GM23248 (cell line): Measurements from ENCODE around the gene DSE. TPM values are rescaled to one million over a fixed set of nuclear protein-coding genes. Genes with fewer than 3 reads are reported as not detected.

ENCODE experiments used
- DNase-seq: peaks from one replicate; pipeline ENCODE4 v3.0.0-alpha.2; 2015
- H2AFZ ChIP-seq: fragments of 200-600 bp; sonication (generic); 2 replicates; pipeline ENCODE4 v1.6.1; 2016; ENCODE audit warnings: antibody characterized with exemption
- H3F3A ChIP-seq: fragments of 200-600 bp; sonication (generic); 2 replicates; pipeline ENCODE4 v1.6.1; 2016; ENCODE audit warnings: mild to moderate bottlenecking, antibody characterized with exemption, mixed run types; ENCODE audit not compliant: insufficient read depth
- H3K27ac ChIP-seq: fragments of 200-600 bp; sonication (generic); 2 replicates; pipeline ENCODE4 v1.5.1; 2016; ENCODE audit warnings: mild to moderate bottlenecking
- H3K27me3 ChIP-seq: fragments of 200-600 bp; sonication (generic); replicated peaks from 2 replicates; pipeline ENCODE4 v1.6.1; 2016; ENCODE audit warnings: mild to moderate bottlenecking; ENCODE audit not compliant: insufficient read depth
- H3K36me3 ChIP-seq: fragments of 200-600 bp; sonication (generic); 2 replicates; pipeline ENCODE4 v1.6.1; 2016; ENCODE audit warnings: low read depth, mild to moderate bottlenecking
- H3K4me1 ChIP-seq: fragments of 200-600 bp; sonication (generic); 2 replicates; pipeline ENCODE4 v1.6.1; 2016; ENCODE audit warnings: mild to moderate bottlenecking; ENCODE audit not compliant: insufficient read depth
- H3K4me2 ChIP-seq: fragments of 200-600 bp; sonication (generic); one replicate; pipeline ENCODE4 v1.6.1; 2016; ENCODE audit warnings: mild to moderate bottlenecking; ENCODE audit not compliant: unreplicated experiment
- H3K4me3 ChIP-seq: fragments of 200-600 bp; sonication (generic); 2 replicates; pipeline ENCODE4 v1.5.1; 2016; ENCODE audit warnings: mild to moderate bottlenecking
- H3K79me2 ChIP-seq: fragments of 200-600 bp; sonication (generic); 2 replicates; pipeline ENCODE4 v1.6.1; 2016; ENCODE audit warnings: mild to moderate bottlenecking; ENCODE audit not compliant: insufficient read depth
- H3K9ac ChIP-seq: fragments of 200-600 bp; sonication (generic); 2 replicates; pipeline ENCODE4 v1.6.1; 2016; ENCODE audit warnings: mild to moderate bottlenecking
- H3K9me2 ChIP-seq: fragments of 200-600 bp; sonication (generic); 2 replicates; pipeline ENCODE4 v1.6.1; 2016; ENCODE audit warnings: mixed run types, mild to moderate bottlenecking, moderate library complexity; ENCODE audit not compliant: insufficient read depth
- H3K9me3 ChIP-seq: fragments of 200-600 bp; sonication (generic); one replicate; pipeline ENCODE4 v1.6.1; 2017; ENCODE audit warnings: low read depth
- H4K20me1 ChIP-seq: fragments of 200-600 bp; sonication (generic); 2 replicates; pipeline ENCODE4 v1.6.0; 2016; ENCODE audit not compliant: insufficient read depth
- EZH2 ChIP-seq: fragments of 200-600 bp; sonication (generic); IDR thresholded peaks from 2 replicates; pipeline ENCODE4 v1.6.1; 2018; ENCODE audit warnings: antibody characterized with exemption, mild to moderate bottlenecking; ENCODE audit not compliant: insufficient read depth, poor library complexity, severe bottlenecking
- EZH2phosphoT487 ChIP-seq: fragments of 200-600 bp; sonication (generic); IDR thresholded peaks from 2 replicates; pipeline ENCODE4 v1.6.1; 2018; ENCODE audit warnings: antibody characterized with exemption, moderate library complexity, mild to moderate bottlenecking, low read depth; ENCODE audit not compliant: insufficient read depth
- WGBS, 2 experiments: methylation state at CpG; one replicate each; pipeline ENCODE4 v1.1.6; 2015 to 2017; ENCODE audit warnings: low lambda C conversion rate in 2 of 2, low coverage in 1 of 2; ENCODE audit errors: missing lambda C conversion rate in 2 of 2; 5-methylcytosine and 5-hydroxymethylcytosine counted together
- in situ Hi-C: fragments of 300-500 bp; cut with MboI; formaldehyde crosslinking; loops from 2 replicates; pipeline ENCODE4 v1.15.0; 2020
- polyA plus RNA-seq: library from polyadenylated mRNA; unstranded; fragments of >200 nt; fragmentation: Nextera tagmentation; extraction: Ambion mirVana; gene quantifications from 2 replicates; pipeline ENCODE4 v1.2.1, GENCODE V29; 2016
- total RNA-seq: library from RNA; depleted of rRNA; stranded (reverse); fragments of >200 nt; shearing (Covaris generic); gene quantifications from 2 replicates; pipeline ENCODE4 v1.2.3, GENCODE V29; 2014

DSE gene
- total and polyA plus RNA-seq, 2 experiments from 2014 or later, result 42.7 to 83.9 TPM

DNA sequence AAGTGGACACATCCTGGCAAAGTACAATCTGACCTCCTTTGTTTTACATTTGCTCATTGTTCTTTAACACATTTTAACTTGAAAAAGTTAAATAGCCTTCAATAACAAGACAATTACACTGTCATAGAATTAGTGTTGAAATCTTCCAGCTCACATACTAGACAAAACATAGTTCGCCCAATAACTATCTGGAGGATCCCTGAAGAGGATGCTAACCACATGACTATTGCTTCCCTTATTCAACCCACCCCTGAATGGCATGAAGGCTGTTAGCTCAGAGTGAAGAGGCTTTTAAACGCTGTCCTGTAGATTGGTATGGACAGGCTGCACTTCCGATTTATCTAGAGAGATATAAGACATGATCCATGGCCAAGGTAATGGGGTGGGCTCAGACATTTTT lies 15.0 kb upstream of the DSE start:
- H3K4me2 ChIP-seq, result no peak overlapping the region
- peaks cover 9% of the 10 kb centered on the region for H3F3A ChIP-seq
- H3K27me3 ChIP-seq, result no peaks in the 10 kb centered on the region
- no peak overlapping the region for H3K9ac ChIP-seq
- in situ Hi-C loops, result no loop called here
- no peak overlapping the region for H2AFZ ChIP-seq
- H3K36me3 ChIP-seq, result no peaks in the 10 kb centered on the region
- no peaks in the 10 kb centered on the region for H3K9me2 ChIP-seq
- H3K27ac ChIP-seq, result no peak overlapping the region
- no peaks in the 10 kb centered on the region for H3K9me3 ChIP-seq
- no peaks in the 10 kb centered on the region for H4K20me1 ChIP-seq
- H3K4me1 ChIP-seq, result peaks cover 28% of the 10 kb centered on the region
- no peak overlapping the region for H3K4me3 ChIP-seq
- TF ChIP-seq EZH2, result no peak
- TF ChIP-seq EZH2phosphoT487, result no peak
- WGBS, 2 experiments, result 94% methylated on average over 3 of the region's 3 CpGs
- peak; percentile 6 for DNase-seq
- H3K79me2 ChIP-seq, result no peaks in the 10 kb centered on the region

DNA sequence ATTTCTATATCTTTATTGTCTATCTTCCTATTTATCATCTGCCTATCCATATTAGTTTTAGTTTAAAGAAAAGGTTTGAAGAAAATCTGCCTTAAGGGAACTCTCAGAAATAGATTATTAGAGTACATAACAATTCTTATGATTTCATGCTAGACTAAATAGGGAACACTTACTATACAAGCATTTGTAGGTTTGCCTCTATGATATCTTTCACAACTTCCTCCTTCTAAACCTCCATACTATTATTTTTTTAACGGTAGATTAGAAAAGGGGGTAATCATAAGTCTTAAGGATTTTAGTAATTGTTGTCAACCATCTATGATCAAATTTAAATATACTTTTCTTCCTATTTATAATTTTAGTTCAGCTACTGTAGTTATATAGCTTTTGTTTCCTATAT lies 11.6 kb upstream of the DSE start:
- no peak overlapping the region for H3K9ac ChIP-seq
- no peaks in the 10 kb centered on the region for H3K27me3 ChIP-seq
- in situ Hi-C loops, result no loop called here
- H3K4me2 ChIP-seq, result no peak overlapping the region
- H3K4me1 ChIP-seq, result peaks cover 19% of the 10 kb centered on the region
- no peaks in the 10 kb centered on the region for H3K9me3 ChIP-seq
- no peak for TF ChIP-seq EZH2
- no peak for TF ChIP-seq EZH2phosphoT487
- no peaks in the 10 kb centered on the region for H3K79me2 ChIP-seq
- H4K20me1 ChIP-seq, result no peaks in the 10 kb centered on the region
- no peaks in the 10 kb centered on the region for H3K9me2 ChIP-seq
- H3K27ac ChIP-seq, result no peak overlapping the region
- H2AFZ ChIP-seq, result no peak overlapping the region
- H3K4me3 ChIP-seq, result no peak overlapping the region
- no peaks in the 10 kb centered on the region for H3K36me3 ChIP-seq
- peaks cover 4% of the 10 kb centered on the region; the same call in 1 of the 2 replicates for H3F3A ChIP-seq
- no peak for DNase-seq
- 98 to 100% methylated on average over 1 of the region's 1 CpG for WGBS, 2 experiments

DNA sequence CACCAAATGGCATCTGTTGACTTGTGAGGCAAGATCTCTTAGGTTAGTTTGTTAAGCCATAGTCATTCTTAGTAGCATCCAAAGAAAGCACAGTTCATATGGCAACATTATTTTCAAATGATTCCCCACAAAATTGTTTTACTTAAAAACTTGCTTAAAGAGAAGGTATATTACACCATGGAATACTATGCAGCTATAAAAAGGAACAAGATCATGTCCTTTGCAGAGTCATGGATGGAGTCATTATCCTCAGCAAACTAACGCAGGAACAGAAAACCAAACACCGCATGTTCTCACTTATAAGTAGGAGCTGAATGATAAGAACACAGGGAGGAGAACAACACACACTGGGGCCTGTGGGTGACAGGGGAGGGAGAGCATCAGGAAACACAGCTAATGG lies 10.9 kb upstream of the DSE start:
- WGBS, 2 experiments, result 92 to 93% methylated on average over 2 of the region's 2 CpGs
- Histone ChIP-seq H3K27me3 (no peaks in the 10 kb centered on the region), H3K79me2 (no peaks in the 10 kb centered on the region), H3K4me1 (peaks cover 21% of the 10 kb centered on the region), H2AFZ (no peak overlapping the region), H4K20me1 (no peaks in the 10 kb centered on the region), H3K27ac (no peak overlapping the region), H3K4me3 (no peak overlapping the region), H3K9me2 (no peaks in the 10 kb centered on the region), H3K36me3 (no peaks in the 10 kb centered on the region), H3K4me2 (no peak overlapping the region), H3F3A (peaks cover 7% of the 10 kb centered on the region; the same call in 1 of the 2 replicates), H3K9me3 (no peaks in the 10 kb centered on the region), H3K9ac (no peak overlapping the region)
- TF ChIP-seq EZH2 (no peak), EZH2phosphoT487 (no peak)
- in situ Hi-C loops, result no loop called here
- no peak for DNase-seq

DNA sequence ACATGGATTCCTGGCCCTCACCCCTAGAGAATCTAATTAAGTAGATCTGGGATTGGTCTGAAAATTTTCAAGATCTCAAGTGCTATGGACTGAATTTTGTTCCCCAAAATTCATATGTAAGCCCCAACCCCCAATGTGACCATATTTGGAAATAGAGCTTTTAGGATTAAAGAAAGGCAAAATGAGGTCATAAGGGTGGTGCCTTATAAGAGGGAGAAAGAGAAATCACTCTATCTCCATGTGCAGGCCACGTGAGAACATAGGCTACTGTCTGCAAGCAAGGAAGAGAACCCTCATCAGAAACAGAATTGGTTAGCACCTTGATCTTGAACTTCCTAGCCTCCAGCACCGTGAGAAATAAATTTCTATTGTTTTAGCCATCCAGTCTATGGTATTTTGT lies 8.5 kb upstream of the DSE start:
- H3K79me2 ChIP-seq, result no peaks in the 10 kb centered on the region
- 55 to 60% methylated on average over 2 of the region's 2 CpGs for WGBS, 2 experiments

DNA sequence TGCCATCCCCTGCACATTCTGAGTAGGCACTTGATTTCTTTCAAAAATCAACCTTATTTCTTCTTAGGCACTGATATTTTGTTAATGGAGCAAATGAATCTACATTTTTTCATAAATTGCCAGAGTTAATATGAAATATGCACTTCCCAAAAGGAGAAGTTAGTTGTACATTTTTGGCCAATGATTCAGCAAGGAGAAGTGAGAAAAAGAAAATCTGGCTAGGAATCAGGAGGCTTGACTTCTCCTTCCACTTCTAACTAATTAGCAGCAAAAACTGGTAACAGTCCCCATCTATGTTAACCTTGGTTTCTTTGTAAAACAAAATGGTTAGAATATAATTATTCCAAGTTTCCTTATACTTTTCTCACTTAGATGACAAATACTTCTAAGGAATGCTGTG lies 7.0 kb upstream of the DSE start:
- peak overlapping the region; percentile 35 for H3K4me2 ChIP-seq
- H3K4me3 ChIP-seq, result peak overlapping the region; percentile 42

More for the DNA sequence above, 8.5 kb upstream of the DSE start:
- Histone ChIP-seq H3K27ac (no peak overlapping the region), H3K27me3 (no peaks in the 10 kb centered on the region), H3K4me2 (no peak overlapping the region), H2AFZ (no peak overlapping the region), H3F3A (peaks cover 7% of the 10 kb centered on the region; the same call in 1 of the 2 replicates), H3K4me1 (peaks cover 16% of the 10 kb centered on the region), H4K20me1 (no peaks in the 10 kb centered on the region), H3K9me2 (no peaks in the 10 kb centered on the region), H3K9ac (no peak overlapping the region), H3K9me3 (no peaks in the 10 kb centered on the region), H3K36me3 (no peaks in the 10 kb centered on the region), H3K4me3 (no peak overlapping the region)
- TF ChIP-seq EZH2phosphoT487, result no peak
- no peak for TF ChIP-seq EZH2
- in situ Hi-C loops, result no loop called here
- DNase-seq, result no peak

More for the DNA sequence above, 7.0 kb upstream of the DSE start:
- H4K20me1 ChIP-seq, result no peaks in the 10 kb centered on the region
- H3K27ac ChIP-seq, result no peak overlapping the region
- DNase-seq, result peak; percentile 63
- peak overlapping the region; percentile 47 for H2AFZ ChIP-seq
- no peak overlapping the region for H3K9ac ChIP-seq
- H3K9me3 ChIP-seq, result no peaks in the 10 kb centered on the region
- H3K9me2 ChIP-seq, result no peaks in the 10 kb centered on the region
- TF ChIP-seq EZH2phosphoT487, result no peak
- H3K79me2 ChIP-seq, result no peaks in the 10 kb centered on the region
- H3K4me1 ChIP-seq, result peaks cover 16% of the 10 kb centered on the region
- in situ Hi-C loops, result no loop called here
- H3F3A ChIP-seq, result peaks cover 7% of the 10 kb centered on the region; the same call in 1 of the 2 replicates
- H3K36me3 ChIP-seq, result no peaks in the 10 kb centered on the region
- H3K27me3 ChIP-seq, result no peaks in the 10 kb centered on the region
